Lower leg skin (tissue), 3 donors: ENCODE measurements around the gene OSTN.

Source experiments
- CTCF ChIP-seq, 3 donors: fragments of 450-650 bp; IDR thresholded peaks; one replicate each; pipeline ENCODE4 v1.5.1; 2016; ENCODE audit warnings: antibody characterized with exemption in 3 of 3, mild to moderate bottlenecking in 3 of 3, moderate library complexity in 2 of 3
- POLR2A ChIP-seq, 2 donors: fragments of 450-650 bp; IDR thresholded peaks; one replicate each; pipeline ENCODE4 v1.6.1; 2016 to 2017; ENCODE audit warnings: antibody characterized with exemption in 2 of 2, mild to moderate bottlenecking in 1 of 2, moderate library complexity in 1 of 2

- TF ChIP-seq CTCF (IDR thresholded peaks at IDR 0.05) (no peak), POLR2A (IDR thresholded peaks at IDR 0.05) (no peak)
These were observed 22.8 kb upstream of the OSTN start for GRCh38 chr3:191176038-191176785.
